HG02840 (cell line): Measurements from ENCODE around the gene EMSY.

Experiments used
- ATAC-seq: cut with Tn5 transposase; IDR thresholded peaks from one replicate; pipeline ENCODE4 v1.9.1; 2021; ENCODE audit warnings: mild to moderate bottlenecking, moderate library complexity, moderate number of reproducible peaks; ENCODE audit not compliant: unreplicated experiment, low FRiP score

The EMSY gene

GRCh38 chr11:76453248-76453647 lies 8.4 kb downstream of the EMSY start:
- no peak for ATAC-seq

- no peak for ATAC-seq
Measured at GRCh38 chr11:76455331-76455730, 10.5 kb downstream of the EMSY start.

- no peak for ATAC-seq
Measured at GRCh38 chr11:76455931-76456330, 11.1 kb downstream of the EMSY start.

GRCh38 chr11:76456571-76456970 lies 11.8 kb downstream of the EMSY start:
- ATAC-seq = no peak

- ATAC-seq = no peak
Measured at GRCh38 chr11:76459299-76459698, 14.5 kb downstream of the EMSY start.

GRCh38 chr11:76459846-76460245 lies 15.0 kb downstream of the EMSY start:
- ATAC-seq = no peak

GRCh38 chr11:76462317-76462716 lies 17.5 kb downstream of the EMSY start:
- ATAC-seq = no peak

GRCh38 chr11:76465701-76466100 lies 20.9 kb downstream of the EMSY start:
- no peak for ATAC-seq

- ATAC-seq = no peak
Measured at GRCh38 chr11:76466666-76467065, 21.8 kb downstream of the EMSY start.

- ATAC-seq = no peak
Measured at GRCh38 chr11:76469141-76469540, 24.3 kb downstream of the EMSY start.

- no peak for ATAC-seq
Measured at GRCh38 chr11:76471382-76471781, 26.6 kb downstream of the EMSY start.

GRCh38 chr11:76480241-76480640 lies 35.4 kb downstream of the EMSY start:
- ATAC-seq = no peak

- no peak for ATAC-seq
Measured at GRCh38 chr11:76491644-76492043, 46.8 kb downstream of the EMSY start.

- ATAC-seq = no peak
Measured at GRCh38 chr11:76493040-76493439, 48.2 kb downstream of the EMSY start.

GRCh38 chr11:76493626-76494539 lies 49.1 kb downstream of the EMSY start:
- no peak for ATAC-seq

- ATAC-seq = no peak
Measured at GRCh38 chr11:76495019-76495418, 50.2 kb downstream of the EMSY start.

GRCh38 chr11:76496174-76496573 lies 51.4 kb downstream of the EMSY start:
- ATAC-seq = no peak

GRCh38 chr11:76501526-76502202 lies 56.8 kb downstream of the EMSY start:
- ATAC-seq = no peak

GRCh38 chr11:76506833-76507232 lies 62.0 kb downstream of the EMSY start:
- no peak for ATAC-seq

- ATAC-seq = no peak
Measured at GRCh38 chr11:76510060-76511047, 65.5 kb downstream of the EMSY start.
